HG03066 (cell line): ENCODE data around the gene MEPE.

ENCODE experiments used
- ATAC-seq: cut with Tn5 transposase; IDR thresholded peaks from one replicate; pipeline ENCODE4 v1.9.1; 2021; ENCODE audit warnings: low read depth; ENCODE audit not compliant: unreplicated experiment

Gene MEPE, protein sequence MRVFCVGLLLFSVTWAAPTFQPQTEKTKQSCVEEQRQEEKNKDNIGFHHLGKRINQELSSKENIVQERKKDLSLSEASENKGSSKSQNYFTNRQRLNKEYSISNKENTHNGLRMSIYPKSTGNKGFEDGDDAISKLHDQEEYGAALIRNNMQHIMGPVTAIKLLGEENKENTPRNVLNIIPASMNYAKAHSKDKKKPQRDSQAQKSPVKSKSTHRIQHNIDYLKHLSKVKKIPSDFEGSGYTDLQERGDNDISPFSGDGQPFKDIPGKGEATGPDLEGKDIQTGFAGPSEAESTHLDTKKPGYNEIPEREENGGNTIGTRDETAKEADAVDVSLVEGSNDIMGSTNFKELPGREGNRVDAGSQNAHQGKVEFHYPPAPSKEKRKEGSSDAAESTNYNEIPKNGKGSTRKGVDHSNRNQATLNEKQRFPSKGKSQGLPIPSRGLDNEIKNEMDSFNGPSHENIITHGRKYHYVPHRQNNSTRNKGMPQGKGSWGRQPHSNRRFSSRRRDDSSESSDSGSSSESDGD

DNA sequence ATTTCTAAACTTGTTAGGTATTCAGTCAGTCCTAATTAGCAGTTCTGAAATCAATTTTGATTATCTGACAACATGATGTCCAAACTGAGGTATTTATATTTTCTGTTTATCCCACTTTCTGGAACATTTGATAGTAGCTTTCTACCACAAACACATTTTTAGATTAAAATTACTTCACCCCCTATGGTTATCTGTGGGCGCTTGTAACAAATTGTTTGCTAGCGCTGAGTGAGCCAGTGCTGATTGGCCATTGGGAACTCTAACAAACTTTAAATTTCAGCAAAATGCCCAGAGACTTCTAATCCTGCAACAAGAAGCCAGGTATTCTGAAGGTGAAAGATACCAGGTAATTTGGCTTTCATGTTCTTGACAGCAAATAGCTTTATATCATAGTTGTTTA lies at the start of gene MEPE:
Gene MEPE, plus strand, starts transcription at position 301 of the 400 bp plus-strand sequence. CDS start 1,746 bp downstream, outside the sequence.
- ATAC-seq: no peak

DNA sequence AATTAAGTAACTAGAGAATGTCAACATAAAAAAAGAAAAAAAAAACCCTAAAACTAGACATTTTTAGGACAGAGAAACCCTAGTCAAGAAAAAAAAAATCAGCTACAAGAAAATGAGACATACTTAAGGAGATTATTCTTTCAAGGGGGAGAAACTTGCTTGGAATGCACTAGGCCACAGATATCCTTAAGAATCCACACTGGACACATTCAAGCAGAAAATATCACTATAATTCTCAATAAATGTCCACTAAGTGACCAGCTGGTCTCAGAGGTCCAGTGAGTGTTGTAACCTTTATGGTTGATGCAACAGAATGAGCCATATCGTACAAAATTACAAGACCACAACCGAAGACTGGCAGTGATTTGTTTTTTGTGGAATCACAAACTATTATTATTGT lies 49.0 kb upstream of the MEPE start:
- no peak for ATAC-seq

DNA sequence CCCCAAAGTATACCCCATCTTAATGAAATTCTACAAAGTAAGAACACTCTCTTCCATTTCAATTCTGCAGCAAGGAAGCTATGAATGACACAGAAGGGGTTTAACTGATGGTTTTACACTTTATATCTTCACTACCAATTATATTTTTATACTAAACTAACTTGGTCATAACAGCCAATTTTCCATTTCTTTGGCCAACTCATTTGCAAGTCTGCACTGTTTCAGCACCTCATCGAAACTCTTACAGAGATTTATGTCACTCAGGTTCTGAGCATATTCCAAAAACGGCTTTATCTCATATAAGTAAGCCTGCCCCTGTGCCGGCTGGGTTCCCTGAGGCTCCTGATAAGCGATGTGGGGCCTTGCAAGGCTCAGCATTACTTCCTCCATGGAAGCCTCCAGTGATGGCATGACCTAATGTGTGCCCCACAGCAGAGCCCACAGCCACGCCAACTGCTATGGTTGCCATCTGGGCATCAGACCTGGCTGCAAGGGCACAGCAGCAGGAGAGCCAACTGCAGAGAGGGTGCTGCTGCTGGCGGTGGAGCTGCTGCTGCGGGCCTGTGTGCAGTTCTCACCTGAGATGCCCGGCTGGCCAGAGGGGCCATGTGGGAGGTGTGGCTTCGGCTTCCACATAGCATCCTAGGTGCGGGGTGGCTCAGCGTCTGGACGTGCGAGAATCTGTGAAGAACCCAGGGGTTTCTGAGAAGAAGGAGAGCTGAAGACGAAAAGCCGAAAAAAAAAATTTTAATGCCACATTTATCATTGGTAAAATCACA lies 46.8 kb upstream of the MEPE start:
- ATAC-seq: no peak

DNA sequence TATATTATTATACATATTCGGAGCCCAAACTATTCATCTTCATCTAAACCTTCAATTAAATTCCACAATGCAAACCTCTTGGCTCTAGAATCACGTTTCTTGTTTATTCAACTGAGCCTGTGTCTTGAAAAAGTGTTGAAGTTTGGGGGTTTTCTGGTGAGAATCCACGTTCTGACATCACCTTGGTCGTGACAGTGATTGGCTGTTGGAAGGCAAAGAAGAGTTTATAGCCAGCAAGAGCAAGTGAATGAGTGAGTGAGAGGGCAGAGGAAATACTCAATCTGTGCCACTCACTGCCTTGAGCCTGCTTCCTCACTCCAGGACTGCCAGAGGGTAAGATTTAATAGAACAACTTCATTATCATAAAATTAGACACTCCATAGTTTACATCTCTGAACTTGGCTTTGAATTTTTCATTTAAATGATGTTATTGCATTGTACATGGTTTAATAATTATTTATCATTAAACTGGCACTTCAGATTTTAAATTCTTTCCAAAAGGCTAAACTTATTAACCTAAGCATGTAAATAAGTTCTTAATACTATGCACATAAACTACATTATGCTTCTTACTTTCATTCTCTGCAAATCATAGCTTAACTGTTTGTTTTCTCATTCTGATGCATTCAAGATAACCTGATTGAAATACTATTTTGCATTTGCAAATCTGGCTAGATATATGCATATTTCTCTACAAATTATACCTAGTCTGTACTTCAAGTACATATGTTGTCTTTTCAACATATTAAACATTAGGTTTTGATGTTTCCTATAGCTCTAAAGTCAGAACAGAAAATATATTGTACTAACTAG lies 33.3 kb upstream of the MEPE start, which contains the start of gene IBSP:
Gene IBSP, plus strand, starts transcription at position 254 of the 813 bp plus-strand sequence. CDS start 2,808 bp downstream, outside the sequence.
- ATAC-seq: no peak

DNA sequence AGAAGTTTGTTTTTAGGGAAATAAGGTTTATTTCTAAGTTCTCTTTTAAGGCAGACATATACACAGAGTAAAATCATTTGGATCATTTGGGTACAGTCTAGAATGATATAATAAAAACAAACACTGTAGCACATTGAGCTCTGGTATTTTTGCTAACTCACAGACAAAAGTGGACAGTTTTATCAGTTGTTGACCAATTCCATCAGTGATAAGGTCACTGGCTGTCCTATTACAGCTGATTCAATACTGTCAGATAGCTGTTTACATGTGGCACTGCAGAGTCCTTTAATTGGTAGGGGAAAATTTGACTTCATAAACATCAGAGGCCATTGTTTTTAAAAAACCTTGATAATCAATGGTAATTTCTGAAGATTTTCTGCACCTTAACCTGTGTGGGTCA lies 29.9 kb upstream of the MEPE start:
- ATAC-seq: no peak

DNA sequence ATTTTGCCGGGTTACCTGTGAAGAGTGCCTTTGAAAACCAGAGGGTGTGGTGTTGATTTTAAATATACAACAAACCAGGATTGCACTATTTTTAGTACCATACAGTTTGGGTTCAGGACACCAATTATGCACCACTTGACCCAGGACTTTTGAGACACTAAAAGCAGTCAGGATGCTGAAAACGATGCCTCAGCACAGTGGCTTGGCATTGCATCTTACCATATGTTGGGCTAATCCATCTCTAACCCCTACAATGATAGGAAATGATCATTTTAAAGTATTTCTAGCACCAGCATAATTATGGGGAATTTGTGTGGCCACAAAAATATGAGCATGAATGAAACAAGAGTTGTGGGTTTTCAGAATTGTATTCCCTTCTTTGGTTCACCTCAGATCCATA lies 29.3 kb upstream of the MEPE start:
- no peak for ATAC-seq

DNA sequence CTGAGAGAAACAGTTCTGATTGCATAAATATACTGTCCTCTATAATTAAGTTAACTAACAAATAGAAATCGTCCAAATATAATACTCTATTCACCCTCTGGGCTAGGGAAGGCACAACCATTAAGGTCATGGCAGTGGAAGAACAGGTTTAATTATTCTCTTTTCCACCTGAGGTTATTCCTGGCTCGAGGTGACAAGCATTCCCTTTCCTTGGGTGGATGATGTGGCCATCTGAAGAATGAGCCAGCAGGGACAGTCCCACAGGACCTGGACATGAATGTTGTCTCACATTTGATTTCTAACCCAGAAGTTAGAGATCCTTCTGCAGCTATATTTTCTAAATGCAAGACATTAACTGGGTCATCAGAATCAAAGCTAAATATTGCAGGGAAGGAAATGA lies 27.9 kb upstream of the MEPE start:
- no peak for ATAC-seq

DNA sequence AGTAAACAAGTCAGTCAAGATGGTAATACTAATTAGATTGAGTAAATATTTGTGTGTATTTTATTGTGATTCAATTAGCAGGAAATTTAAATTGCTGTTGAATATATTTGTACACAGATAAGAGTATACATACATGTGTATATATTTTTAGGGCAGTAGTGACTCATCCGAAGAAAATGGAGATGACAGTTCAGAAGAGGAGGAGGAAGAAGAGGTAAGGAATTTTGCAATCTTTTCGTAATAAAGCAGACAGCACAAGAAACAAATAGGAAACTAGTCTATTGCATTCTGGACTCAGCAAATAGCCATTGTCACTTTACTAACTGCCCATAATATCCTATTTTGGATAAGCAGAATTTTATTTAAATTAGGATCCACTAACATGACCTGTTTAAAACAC lies 26.8 kb upstream of the MEPE start:
- no peak for ATAC-seq

DNA sequence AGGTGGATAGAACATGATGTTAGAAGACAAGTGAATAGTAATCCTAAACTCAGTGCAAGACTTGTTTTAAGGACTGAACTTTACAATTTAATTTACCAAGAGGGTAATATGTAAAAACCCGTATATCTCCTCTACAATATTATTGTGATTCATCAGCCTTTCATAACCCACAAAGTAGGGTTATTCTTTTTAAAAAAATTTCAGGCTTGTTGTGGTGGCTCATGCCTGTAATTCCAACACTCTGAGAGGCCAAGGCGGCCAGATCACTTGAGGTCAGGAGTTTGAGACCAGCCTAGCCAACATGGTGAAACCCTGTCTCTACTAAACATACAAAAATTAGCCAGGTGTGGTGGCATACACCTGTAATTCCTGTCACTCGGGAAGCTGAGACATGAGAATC lies 26.2 kb upstream of the MEPE start:
- no peak for ATAC-seq

DNA sequence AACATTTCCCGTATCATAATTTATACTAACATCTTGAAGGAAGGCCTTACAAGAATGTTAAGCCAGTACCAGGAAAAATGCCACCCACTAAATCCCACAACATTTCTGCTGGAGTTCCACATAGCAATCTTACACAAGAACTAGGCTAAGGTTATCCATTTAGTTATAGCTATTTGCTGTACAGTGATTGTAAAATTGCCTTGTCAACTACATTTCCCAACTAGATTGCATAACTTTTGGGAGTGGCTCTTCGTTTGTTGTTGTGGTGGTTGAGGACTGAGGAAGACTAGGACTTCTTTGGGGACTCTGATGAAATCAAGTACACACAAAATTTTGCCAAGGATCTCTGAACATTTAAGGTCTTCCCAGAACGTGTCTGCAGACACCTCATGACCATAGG lies 25.4 kb upstream of the MEPE start:
- ATAC-seq: no peak

DNA sequence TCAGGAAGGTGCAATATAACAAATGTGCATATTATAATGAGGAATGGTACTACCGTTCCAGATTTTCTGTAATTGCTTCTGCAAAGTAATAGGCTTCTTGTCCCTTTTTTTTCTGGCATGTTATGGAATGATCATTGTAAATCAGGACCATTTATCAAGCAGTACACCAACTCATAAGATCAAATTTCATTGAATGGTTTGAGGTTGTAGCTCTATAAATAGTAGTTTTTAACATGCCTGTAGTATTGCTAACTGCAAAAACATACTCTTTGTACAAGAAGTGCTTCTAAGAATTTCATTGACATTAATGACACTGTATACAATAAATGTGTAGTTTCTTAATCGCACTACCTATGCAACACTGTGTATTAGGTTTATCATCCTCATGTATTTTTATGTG lies 20.8 kb upstream of the MEPE start:
- ATAC-seq: no peak

DNA sequence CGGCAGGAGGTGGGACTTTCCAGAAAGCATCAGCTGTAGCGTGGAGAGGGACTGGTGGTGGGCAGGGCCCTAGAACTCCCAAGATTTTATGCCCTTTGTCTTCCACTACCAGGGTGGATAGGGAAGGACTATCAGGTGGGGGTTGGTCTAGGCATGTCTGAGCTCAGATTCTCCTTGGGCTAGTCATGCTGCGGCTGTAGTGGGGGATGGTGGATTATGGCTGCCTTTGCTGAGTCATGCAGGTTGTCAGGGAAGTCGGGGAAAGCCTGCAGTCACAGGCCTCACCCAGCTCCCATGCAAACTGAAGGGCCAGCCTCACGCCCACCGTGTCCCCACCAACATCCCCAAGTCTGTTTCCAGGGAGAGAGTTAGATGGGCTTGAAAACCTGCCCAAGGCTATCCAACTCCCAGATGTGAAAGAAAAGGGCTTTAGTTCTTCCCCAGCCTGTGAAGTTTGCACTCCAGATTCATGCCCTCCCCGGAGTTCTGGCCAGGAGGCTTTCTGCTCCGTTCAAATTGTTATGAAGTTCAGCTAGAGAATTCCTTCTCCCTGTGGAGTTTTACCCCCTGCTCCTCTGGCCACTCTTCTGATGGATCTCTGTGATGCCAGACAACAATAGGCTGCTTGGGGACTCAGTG lies 13.4 kb upstream of the MEPE start:
- no peak for ATAC-seq

DNA sequence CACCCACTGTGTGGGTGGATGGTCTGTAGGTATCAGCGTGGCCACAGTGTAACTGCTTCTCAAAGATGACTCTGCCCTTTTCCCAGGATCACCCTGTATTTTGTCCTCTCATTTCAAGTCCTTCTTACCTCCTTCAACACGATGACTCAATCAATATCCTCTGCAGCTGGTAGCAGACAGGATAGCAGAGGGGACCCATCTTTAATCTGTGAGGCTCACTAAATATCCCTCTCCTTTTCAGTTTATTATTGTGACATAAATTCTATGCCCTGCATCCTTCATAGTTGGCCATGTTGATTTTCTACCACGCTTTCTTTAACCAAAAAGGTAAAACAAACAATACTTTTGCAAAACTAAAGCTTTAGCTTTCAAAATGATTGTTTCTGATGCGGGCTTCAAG lies 9.6 kb upstream of the MEPE start:
- ATAC-seq: no peak

DNA sequence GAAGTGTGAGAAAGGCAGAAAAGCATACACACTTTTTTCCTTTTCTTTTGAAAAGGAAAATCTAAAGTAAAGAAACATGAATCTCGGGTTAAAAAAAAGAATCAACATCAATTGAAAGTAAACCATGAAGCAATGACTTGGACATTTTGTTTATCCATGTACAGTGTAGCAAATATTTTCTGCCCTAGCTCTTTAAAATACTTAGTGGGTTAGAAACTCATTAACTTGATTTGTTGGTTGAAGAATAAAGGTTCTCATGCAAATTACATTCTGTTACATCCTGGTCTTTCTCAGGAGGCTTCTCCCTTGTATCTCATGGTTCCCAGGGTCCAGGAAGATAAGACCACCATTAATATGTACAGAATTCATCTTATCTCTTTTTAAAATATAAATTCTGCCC lies 9.0 kb upstream of the MEPE start:
- ATAC-seq: no peak

DNA sequence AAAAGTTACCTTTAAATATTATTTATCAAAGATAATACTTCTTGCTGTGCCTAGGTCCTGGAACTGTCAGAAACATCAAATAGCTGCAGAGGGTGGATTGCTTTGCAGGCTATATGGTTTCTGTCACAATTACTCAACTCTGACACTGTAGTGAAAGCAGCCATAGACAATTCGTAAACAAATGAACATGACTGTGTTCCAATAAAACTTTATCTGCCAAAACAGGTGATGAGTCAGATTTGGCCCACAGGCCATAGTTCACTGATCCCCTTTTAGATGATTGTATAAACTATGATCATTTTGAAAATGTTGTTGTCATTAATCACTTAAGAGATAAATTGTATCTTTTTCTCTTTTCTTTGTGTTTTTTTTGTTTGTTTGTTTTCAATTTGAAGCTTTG lies 8.4 kb upstream of the MEPE start:
- no peak for ATAC-seq

DNA sequence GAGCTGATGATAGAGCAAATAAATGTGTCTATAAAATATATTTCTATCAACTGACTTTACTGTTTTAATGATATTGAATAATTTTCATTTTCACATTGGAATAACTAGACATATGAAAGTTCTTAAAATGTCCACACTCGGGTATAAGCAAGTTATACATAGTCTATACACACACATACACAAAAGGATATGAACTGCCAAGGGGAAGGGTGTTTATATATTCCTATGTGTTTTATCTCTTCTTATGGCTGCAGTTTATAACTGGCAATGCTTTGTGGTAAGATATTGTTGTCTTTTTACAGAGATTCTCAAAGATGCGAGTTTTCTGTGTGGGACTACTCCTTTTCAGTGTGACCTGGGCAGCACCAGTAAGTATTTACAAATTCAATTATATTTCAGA lies 1.6 kb downstream of the MEPE start:
- ATAC-seq: no peak

DNA sequence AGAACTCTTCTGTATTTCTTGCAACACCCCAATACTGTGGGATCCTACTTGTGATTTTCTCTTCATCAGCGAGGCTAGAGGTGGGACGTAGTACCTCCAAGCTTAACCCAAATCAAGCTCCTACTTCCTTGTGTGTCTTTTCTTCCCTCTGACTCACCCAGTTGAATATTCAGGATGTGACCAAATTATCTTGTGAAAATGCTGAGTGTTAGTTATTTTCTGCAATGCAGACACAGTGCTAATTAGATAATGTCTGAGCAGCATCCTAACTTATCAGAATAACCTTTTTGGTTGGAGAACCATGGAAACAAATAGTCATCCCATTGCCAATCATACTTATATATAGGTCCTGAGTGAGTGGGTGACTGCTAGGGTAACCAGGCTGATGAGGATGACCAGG lies 2.4 kb downstream of the MEPE start:
- no peak for ATAC-seq

DNA sequence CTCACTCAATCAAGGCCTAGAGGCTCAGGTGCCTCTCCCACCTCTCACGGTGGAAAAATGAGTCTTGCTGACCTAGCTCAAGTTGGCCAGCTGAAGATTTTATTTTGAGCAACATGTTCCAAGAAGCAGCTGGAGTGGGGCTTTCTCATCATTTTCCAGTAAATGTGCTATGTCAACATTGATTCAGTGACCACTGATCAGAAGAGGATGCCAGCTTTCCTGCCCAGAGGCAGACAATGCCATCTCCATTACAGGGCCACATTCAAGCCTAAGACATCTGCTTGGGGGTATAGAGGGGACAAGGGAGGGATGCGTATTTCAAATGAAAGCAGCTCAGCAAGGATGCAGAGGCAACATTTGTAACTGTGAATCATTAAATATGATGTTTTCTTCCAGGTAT lies 3.0 kb downstream of the MEPE start:
- no peak for ATAC-seq

DNA sequence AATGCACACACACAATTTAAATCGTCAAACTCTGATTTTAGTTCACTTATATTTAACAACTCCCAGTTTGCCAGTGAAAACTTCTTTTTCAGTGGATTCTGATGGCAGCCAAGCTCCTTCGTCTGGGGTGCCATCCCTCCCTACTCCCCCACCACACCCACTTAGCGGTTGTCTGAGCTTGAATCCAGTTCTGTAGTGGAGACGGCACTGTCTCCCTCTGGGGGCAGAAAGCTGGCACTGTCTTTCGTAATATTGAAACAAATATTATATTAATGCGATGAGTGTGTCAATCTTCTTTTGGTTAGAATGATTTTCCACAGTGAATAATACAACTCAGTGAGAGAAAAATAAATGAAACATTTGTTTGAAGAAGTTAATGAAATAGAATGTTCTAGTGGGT lies 5.4 kb downstream of the MEPE start:
- no peak for ATAC-seq

DNA sequence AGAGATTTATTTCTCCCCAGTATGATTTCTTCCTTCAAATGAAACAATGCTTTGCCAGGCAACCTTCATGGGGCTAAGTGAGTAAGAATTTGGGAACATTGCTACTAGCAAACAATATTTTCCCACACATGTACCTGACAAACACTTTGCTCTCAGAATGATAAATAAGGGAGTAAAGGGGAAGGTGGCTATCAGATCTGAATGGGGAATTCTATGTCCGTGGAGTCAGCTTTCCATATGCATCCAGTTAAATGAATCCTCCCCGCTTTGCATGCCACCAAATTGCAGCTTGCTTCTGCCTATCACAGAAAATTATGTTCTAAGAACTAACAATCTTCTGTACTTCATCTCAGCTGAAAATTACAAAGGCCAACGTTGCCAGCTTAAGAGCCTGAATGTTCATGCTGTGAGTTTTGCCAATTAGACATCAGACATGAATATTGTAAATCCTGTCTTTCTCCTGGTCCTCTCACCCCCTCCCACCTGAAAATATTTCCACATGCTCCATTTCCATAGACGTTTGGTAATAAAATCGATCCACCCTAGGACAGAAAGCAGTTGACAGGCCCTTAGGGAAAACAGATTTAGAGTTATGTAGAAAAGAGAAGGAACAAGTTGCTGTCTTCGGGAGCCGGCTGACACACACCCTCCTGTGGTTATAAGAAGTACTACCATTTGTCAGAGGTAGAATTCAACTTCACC lies 6.3 kb downstream of the MEPE start:
- no peak for ATAC-seq
